ENCODE data around the gene VOPP1. TPM values are rescaled to one million over a fixed set of nuclear protein-coding genes. Genes with fewer than 3 reads are reported as not detected.

VOPP1 gene
- total and polyA plus RNA-seq, 2 donors (not counting 3 experiments of a cell fraction or from before 2014, with no cell fraction given) = 85.6 to 154 TPM

- no peaks in the 10 kb centered on the region for H3K9me3 ChIP-seq (replicated peaks; ENCODE audit: control insufficient read depth, insufficient read depth, low read length)
- H3K4me2 ChIP-seq (ENCODE audit: insufficient read depth, low read length) = peak overlapping the region; percentile 53
- TF ChIP-seq CTCF (IDR thresholded peaks at IDR 0.05; ENCODE audit: extremely low read depth in 1 of 2, insufficient read depth in 1 of 2, low read depth in 1 of 2, low read length in 2 of 2) = no peak
- peak; percentile 5 for TF ChIP-seq POLR2AphosphoS5 (IDR thresholded peaks at IDR 0.05; ENCODE audit: insufficient read depth, low read depth, low read length)
- TF ChIP-seq MAX (IDR thresholded peaks at IDR 0.05; ENCODE audit: insufficient read depth, insufficient read length) = no peak
- H3K9me1 ChIP-seq (replicated peaks; ENCODE audit: control insufficient read depth, extremely low read depth, insufficient read depth, low read length) = no peaks in the 10 kb centered on the region
- no peak overlapping the region for H3K4me3 ChIP-seq (replicated peaks in 1 of 3; ENCODE audit: insufficient read depth in 1 of 3, low read depth in 1 of 3, low read length in 3 of 3)
- dilution Hi-C loops (cut with MboI; ENCODE audit: extremely low pct_ligation_motif_present, low sequenced_read_pairs) (no loop called here), intact Hi-C loops (cut with micrococcal nuclease) (no loop called here)
- ChIA-PET POLR2A (interaction anchor here (1.1 kb wide), 1 partner anchor 12 kb away, joined by 3 read pairs; no protein-coding TSS in a partner anchor), CTCF (interaction anchor here (0.9 to 3.2 kb wide), 19 partner anchors 8 to 651 kb away, joined by 3 to 18 read pairs (median 5); partner anchors contain the start of gene LANCL2)
- peaks cover 0 to 8% of the 10 kb centered on the region in 2 experiments for H3K36me3 ChIP-seq (ENCODE audit: control insufficient read depth in 2 of 2, extremely low read depth in 1 of 2, insufficient read depth in 2 of 2, low read length in 2 of 2)
- H3K27me3 ChIP-seq (ENCODE audit: control insufficient read depth in 2 of 2, insufficient read depth in 2 of 2, low read length in 2 of 2) = no peaks in the 10 kb centered on the region
- peak overlapping the region; percentile 29 for H3K27ac ChIP-seq (ENCODE audit: insufficient read depth, low read depth, low read length)
- peak overlapping the region; percentile 15 for H2AFZ ChIP-seq (ENCODE audit: low read depth, low read length)
- no peak overlapping the region for H3K9ac ChIP-seq (replicated peaks; ENCODE audit: extremely low read depth, insufficient read depth, low read length)
- no peaks in the 10 kb centered on the region for H3K79me2 ChIP-seq (ENCODE audit: control insufficient read depth, insufficient read depth, low read length)
- no TSS peak for BruUV-seq (replicated peaks)
- DNase-seq (ENCODE audit: low read depth, low spot score) (no peak), FAIRE-seq (no peak)
- H3K4me1 ChIP-seq (ENCODE audit: control insufficient read depth, extremely low read depth, insufficient read depth, low read length) = peaks cover 21% of the 10 kb centered on the region
- no peaks in the 10 kb centered on the region for H4K20me1 ChIP-seq (replicated peaks; ENCODE audit: control insufficient read depth, extremely low read depth, insufficient read depth, low read length)
Observed at GRCh38 chr7:55423891-55424290, 148.4 kb downstream of the VOPP1 start.

GRCh38 chr7:55423277-55423711, 149.0 kb downstream of the VOPP1 start:
- Histone ChIP-seq H3K4me1 (ENCODE audit: control insufficient read depth, extremely low read depth, insufficient read depth, low read length) (peaks cover 21% of the 10 kb centered on the region), H3K27me3 (ENCODE audit: control insufficient read depth in 2 of 2, insufficient read depth in 2 of 2, low read length in 2 of 2) (no peaks in the 10 kb centered on the region), H3K27ac (ENCODE audit: insufficient read depth, low read depth, low read length) (peak overlapping the region; percentile 29), H3K36me3 (ENCODE audit: control insufficient read depth in 2 of 2, extremely low read depth in 1 of 2, insufficient read depth in 2 of 2, low read length in 2 of 2) (peaks cover 0 to 8% of the 10 kb centered on the region in 2 experiments), H2AFZ (ENCODE audit: low read depth, low read length) (peak overlapping the region; percentile 56), H3K4me3 (replicated peaks in 1 of 3; ENCODE audit: insufficient read depth in 1 of 3, low read depth in 1 of 3, low read length in 3 of 3) (peak overlapping the region in 1 of 3 experiments; percentile 11), H3K9me3 (replicated peaks; ENCODE audit: control insufficient read depth, insufficient read depth, low read length) (no peaks in the 10 kb centered on the region), H3K79me2 (ENCODE audit: control insufficient read depth, insufficient read depth, low read length) (no peaks in the 10 kb centered on the region), H3K9ac (replicated peaks; ENCODE audit: extremely low read depth, insufficient read depth, low read length) (no peak overlapping the region), H3K4me2 (ENCODE audit: insufficient read depth, low read length) (peak overlapping the region; percentile 53), H4K20me1 (replicated peaks; ENCODE audit: control insufficient read depth, extremely low read depth, insufficient read depth, low read length) (no peaks in the 10 kb centered on the region), H3K9me1 (replicated peaks; ENCODE audit: control insufficient read depth, extremely low read depth, insufficient read depth, low read length) (no peaks in the 10 kb centered on the region)
- intact Hi-C loops (cut with micrococcal nuclease) (no loop called here), dilution Hi-C loops (cut with MboI; ENCODE audit: extremely low pct_ligation_motif_present, low sequenced_read_pairs) (no loop called here)
- DNase-seq (ENCODE audit: low read depth, low spot score) (peak; percentile 68), FAIRE-seq (peak; percentile 94)
- CTCF ChIA-PET = interaction anchor here (0.9 to 3.2 kb wide), 20 partner anchors 8 to 651 kb away, joined by 3 to 18 read pairs (median 4); partner anchors contain the start of gene LANCL2
- POLR2A ChIA-PET = interaction anchor here (0.6 to 1.1 kb wide), 2 partner anchors 12 to 143 kb away, joined by 3 read pairs; no protein-coding TSS in a partner anchor
- peak; percentile 25 for TF ChIP-seq FOS (IDR thresholded peaks at IDR 0.05; ENCODE audit: borderline replicate concordance, insufficient read depth, low read length)
- peak; percentile 27 for TF ChIP-seq MYC (IDR thresholded peaks at IDR 0.05; ENCODE audit: low read depth, low read length)
- TF ChIP-seq JUN (IDR thresholded peaks at IDR 0.05; ENCODE audit: borderline replicate concordance, insufficient read depth, insufficient read length, low read depth) = no peak
- no peak for TF ChIP-seq POLR2A (IDR thresholded peaks at IDR 0.05; ENCODE audit: low read depth, low read length)
- TF ChIP-seq EZH2 (IDR thresholded peaks at IDR 0.05; ENCODE audit: borderline replicate concordance, low read depth, low read length, severe bottlenecking) = no peak
- no peak for TF ChIP-seq MAX (IDR thresholded peaks at IDR 0.05; ENCODE audit: insufficient read depth, insufficient read length)
- TF ChIP-seq GATA2 (IDR thresholded peaks at IDR 0.05; ENCODE audit: insufficient read depth, insufficient read length, low read depth, low read length) = peak; percentile 21
- TF ChIP-seq POLR2AphosphoS5 (IDR thresholded peaks at IDR 0.05; ENCODE audit: insufficient read depth, low read depth, low read length) = no peak
- peak in 1 of 2 donors; percentile 56 for TF ChIP-seq CTCF (IDR thresholded peaks at IDR 0.05; ENCODE audit: extremely low read depth in 1 of 2, insufficient read depth in 1 of 2, low read depth in 1 of 2, low read length in 2 of 2)
- BruUV-seq (replicated peaks) = no TSS peak
